Glutamatergic neuron (in vitro differentiated cells): ENCODE results near the gene AP1G2. TPM values are rescaled to one million over a fixed set of nuclear protein-coding genes. Genes with fewer than 3 reads are reported as not detected.

ENCODE experiments used
- DNase-seq: peaks from one replicate; pipeline ENCODE4 v3.0.0; 2022
- H3K27ac Mint-ChIP-seq: one replicate; pipeline ENCODE4 v1.8.0; 2020; ENCODE audit warnings: mild to moderate bottlenecking, mixed read lengths, inconsistent platforms; ENCODE audit not compliant: unreplicated experiment
- H3K27me3 Mint-ChIP-seq: one replicate; pipeline ENCODE4 v1.8.0; 2020; ENCODE audit warnings: mild to moderate bottlenecking, moderate library complexity, mixed read lengths, inconsistent platforms; ENCODE audit not compliant: unreplicated experiment
- H3K36me3 Mint-ChIP-seq: one replicate; pipeline ENCODE4 v1.8.0; 2020; ENCODE audit warnings: mild to moderate bottlenecking, mixed read lengths, inconsistent platforms; ENCODE audit not compliant: unreplicated experiment
- H3K4me1 Mint-ChIP-seq: one replicate; pipeline ENCODE4 v1.8.0; 2020; ENCODE audit warnings: mild to moderate bottlenecking, low read depth, mixed read lengths, inconsistent platforms; ENCODE audit not compliant: unreplicated experiment
- H3K4me3 Mint-ChIP-seq: one replicate; pipeline ENCODE4 v1.8.0; 2020; ENCODE audit warnings: mild to moderate bottlenecking, mixed read lengths, inconsistent platforms; ENCODE audit not compliant: unreplicated experiment
- H3K9me3 Mint-ChIP-seq: one replicate; pipeline ENCODE4 v1.8.0; 2020; ENCODE audit warnings: mild to moderate bottlenecking, moderate library complexity, mixed read lengths, inconsistent platforms; ENCODE audit not compliant: unreplicated experiment
- total RNA-seq: library from RNA; stranded (reverse); fragmentation: NEBNext Ultra II Directional; extraction: Animal tissue kit (Norgen Biotek cat#: 25700); gene quantifications from one replicate; pipeline ENCODE4 v1.2.1, GENCODE V29; 2021; ENCODE audit not compliant: unreplicated experiment
- TF ChIP-seq, protein P1 (sequence below): fragments of 200-600 bp; sonication (generic); IDR thresholded peaks from one replicate; pipeline ENCODE4 v1.5.0; 2021; ENCODE audit not compliant: partially characterized antibody, unreplicated experiment

AP1G2 gene
- total RNA-seq, 1 donor from 2014 or later: 105 TPM

DNA sequence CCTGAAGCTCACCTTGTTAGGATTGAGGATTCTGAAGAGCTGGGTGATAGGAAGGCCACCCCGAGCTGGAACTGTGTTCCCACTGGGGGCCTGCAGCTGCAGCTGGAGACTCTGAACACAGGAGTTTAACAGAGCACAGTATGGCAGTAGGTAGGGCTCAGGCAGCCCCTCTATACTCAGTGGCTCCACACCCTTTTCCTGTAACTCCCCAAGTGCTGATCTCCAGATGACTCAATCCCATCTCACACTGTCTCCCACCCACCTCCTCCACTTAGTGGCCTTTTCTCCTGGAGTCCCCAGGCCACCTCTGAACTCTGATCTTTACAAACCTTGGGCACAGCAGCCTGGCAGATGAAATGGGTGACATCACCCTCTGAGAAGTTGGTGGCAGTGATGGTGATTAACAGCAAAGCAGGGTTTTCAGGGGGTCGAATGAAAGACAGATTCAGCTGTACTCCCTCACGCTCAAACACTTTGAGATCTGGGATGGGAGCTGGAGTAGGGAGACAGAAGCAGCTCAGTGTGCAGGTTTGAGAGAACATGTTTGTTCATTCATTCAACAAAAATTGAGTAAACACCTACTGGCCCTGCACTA, 7.6 kb downstream of the AP1G2 start:
- peaks cover 15% of the 10 kb centered on the region for H3K27me3 Mint-ChIP-seq
- no peak overlapping the region for H3K4me3 Mint-ChIP-seq
- H3K36me3 Mint-ChIP-seq: no peaks in the 10 kb centered on the region
- H3K9me3 Mint-ChIP-seq: peaks cover 7% of the 10 kb centered on the region
- no peak overlapping the region for H3K27ac Mint-ChIP-seq
- no peak for DNase-seq
- TF ChIP-seq, protein P1, sequence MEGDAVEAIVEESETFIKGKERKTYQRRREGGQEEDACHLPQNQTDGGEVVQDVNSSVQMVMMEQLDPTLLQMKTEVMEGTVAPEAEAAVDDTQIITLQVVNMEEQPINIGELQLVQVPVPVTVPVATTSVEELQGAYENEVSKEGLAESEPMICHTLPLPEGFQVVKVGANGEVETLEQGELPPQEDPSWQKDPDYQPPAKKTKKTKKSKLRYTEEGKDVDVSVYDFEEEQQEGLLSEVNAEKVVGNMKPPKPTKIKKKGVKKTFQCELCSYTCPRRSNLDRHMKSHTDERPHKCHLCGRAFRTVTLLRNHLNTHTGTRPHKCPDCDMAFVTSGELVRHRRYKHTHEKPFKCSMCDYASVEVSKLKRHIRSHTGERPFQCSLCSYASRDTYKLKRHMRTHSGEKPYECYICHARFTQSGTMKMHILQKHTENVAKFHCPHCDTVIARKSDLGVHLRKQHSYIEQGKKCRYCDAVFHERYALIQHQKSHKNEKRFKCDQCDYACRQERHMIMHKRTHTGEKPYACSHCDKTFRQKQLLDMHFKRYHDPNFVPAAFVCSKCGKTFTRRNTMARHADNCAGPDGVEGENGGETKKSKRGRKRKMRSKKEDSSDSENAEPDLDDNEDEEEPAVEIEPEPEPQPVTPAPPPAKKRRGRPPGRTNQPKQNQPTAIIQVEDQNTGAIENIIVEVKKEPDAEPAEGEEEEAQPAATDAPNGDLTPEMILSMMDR: no peak
- H3K4me1 Mint-ChIP-seq: peaks cover 25% of the 10 kb centered on the region

DNA sequence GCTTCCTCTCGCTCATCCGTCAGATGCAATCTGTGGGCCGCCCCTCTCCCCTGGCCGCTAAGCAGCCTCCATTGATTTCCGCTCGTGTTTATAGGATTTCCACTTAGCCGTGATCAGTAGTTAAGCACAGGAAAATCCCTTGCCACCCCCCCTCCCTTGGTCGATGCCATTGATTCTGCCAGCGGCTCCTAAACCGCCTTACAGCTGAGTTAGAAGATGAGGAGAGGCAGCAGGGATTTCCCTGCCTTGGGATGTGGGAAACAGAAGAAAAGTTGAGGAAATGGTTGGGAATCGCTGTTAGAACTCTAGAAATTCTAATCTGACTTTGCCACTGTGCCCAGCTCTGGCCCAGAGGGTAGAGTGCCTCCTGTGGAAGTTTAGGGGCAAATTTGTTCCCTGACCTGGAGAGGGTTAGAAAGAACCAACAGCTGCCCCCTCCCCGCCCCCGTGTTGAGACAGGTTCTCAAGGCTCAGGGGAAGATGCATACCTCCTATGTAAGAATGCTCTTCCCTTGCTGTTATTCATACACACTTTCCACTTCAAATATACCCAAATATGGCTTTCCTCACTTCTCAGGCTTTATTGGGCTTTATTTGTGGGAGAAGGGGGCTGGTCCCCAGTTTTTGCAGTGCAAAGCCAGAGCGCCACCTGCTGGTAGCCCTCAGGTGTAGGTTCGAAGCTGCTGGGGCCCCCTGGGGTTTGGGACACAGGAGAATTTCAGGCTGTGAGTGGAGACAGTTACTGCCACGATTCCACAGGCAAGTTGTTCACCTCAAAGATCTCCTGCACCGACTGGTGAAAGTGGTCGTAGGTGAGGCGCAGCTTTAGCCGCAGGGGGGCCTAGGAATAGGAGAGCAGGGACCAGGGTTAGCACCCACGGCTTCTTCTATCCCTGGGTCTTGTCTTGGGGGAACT, 8.3 kb downstream of the AP1G2 start:
- peak; percentile 84 for DNase-seq
- Mint-ChIP-seq H3K36me3 (no peaks in the 10 kb centered on the region), H3K4me3 (peak overlapping the region; percentile 63)

DNA sequence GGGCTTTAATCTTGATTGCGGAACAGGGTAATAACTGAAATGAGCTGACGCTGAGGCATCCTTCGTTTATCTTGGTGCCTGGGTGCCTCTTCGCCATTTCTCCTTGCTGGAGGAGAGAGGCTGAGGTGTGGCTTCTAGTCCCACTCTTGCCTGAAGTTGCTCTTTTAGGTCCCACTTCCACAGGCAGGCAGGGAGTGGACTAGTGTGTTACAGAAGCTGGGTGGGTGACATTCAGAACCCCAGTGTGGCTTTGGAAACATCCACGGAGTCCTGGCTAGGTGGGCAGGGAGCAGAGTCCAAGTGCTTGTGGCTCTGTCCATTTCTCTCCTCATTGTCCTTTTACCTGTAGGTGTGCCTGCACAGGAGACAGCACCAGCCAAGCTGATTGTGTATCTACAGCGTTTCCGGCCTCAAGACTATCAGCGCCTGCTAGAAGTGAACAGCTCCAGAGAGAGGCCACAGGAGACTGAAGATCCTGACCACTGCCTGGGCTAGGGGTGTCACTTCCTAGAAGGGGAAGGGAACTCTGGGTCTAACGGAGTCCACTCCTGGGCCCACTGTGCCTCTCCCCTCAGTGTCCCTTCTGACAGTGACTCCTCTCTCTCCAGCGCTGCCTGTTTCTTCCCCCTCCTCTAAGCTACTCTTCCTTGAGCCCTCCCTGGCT, 9.1 kb downstream of the AP1G2 start:
- peaks cover 7% of the 10 kb centered on the region for H3K9me3 Mint-ChIP-seq

More for the DNA sequence above, 8.3 kb downstream of the AP1G2 start:
- Mint-ChIP-seq H3K4me1 (peaks cover 25% of the 10 kb centered on the region), H3K27me3 (peaks cover 17% of the 10 kb centered on the region), H3K9me3 (peaks cover 7% of the 10 kb centered on the region), H3K27ac (peak overlapping the region; percentile 55)
- TF ChIP-seq, protein P1: peak; percentile 97

DNA sequence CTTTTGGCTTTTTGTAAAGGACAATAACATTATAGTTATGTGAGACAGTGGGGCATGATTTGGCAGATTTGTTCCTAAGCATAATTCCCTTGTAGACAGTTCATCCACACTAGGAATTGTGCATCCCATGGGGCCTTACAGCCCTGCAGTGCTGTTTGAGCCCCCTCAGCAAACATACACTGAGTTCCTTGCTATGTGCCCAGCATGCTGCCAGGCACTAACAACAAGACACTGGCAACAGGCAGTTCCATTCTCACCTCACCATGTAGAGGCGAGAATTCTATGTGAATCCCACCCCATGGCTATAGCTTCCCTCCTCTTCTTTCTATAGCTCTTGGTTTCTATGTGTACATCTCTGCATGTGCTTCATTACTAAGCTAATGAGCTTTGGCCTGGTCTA, 9.6 kb downstream of the AP1G2 start:
- Mint-ChIP-seq H3K27ac (no peak overlapping the region), H3K27me3 (peaks cover 14% of the 10 kb centered on the region), H3K9me3 (peaks cover 7% of the 10 kb centered on the region), H3K4me3 (peak overlapping the region; percentile 87), H3K36me3 (no peaks in the 10 kb centered on the region), H3K4me1 (peaks cover 23% of the 10 kb centered on the region)
- DNase-seq: no peak
- TF ChIP-seq, protein P1: no peak

More for the DNA sequence above, 9.1 kb downstream of the AP1G2 start:
- TF ChIP-seq, protein P1: no peak
- peak overlapping the region; percentile 55 for H3K27ac Mint-ChIP-seq
- peaks cover 15% of the 10 kb centered on the region for H3K27me3 Mint-ChIP-seq
- peaks cover 25% of the 10 kb centered on the region for H3K4me1 Mint-ChIP-seq
- DNase-seq: peak; percentile 4
- no peaks in the 10 kb centered on the region for H3K36me3 Mint-ChIP-seq
- H3K4me3 Mint-ChIP-seq: peak overlapping the region; percentile 63
